Activated B cell treated with CpG ODN at 0.5 μM for 24 hours (primary cell): ENCODE results near the gene HOXC6. TPM values are rescaled to one million over a fixed set of nuclear protein-coding genes. Genes with fewer than 3 reads are reported as not detected.

Experiments
- ATAC-seq: fragments of 200-7000 bp; cut with Tn5 transposase; one replicate; pipeline ENCODE4 v1.10.0; 2021; ENCODE audit warnings: low read depth, mild to moderate bottlenecking, moderate library complexity
- CTCF ChIA-PET: fragments of 350-600 bp; sonication (Branson Sonifier 250); formaldehyde crosslinking; loops from one replicate; lab custom pipeline; 2021; ENCODE audit warnings: antibody characterized with exemption; lab: Charles Lee
- POLR2A ChIA-PET: fragments of 350-600 bp; sonication (Branson Sonifier 250); formaldehyde crosslinking; loops from one replicate; lab custom pipeline; 2021; ENCODE audit warnings: antibody characterized with exemption; lab: Charles Lee
- DNase-seq: peaks from one replicate; pipeline ENCODE4 v3.0.0; 2022
- H3K27ac Mint-ChIP-seq: one replicate; pipeline ENCODE4 v1.8.0; 2020; ENCODE audit warnings: mixed read lengths
- H3K27me3 Mint-ChIP-seq: one replicate; pipeline ENCODE4 v1.8.0; 2021; ENCODE audit warnings: mixed read lengths
- H3K36me3 Mint-ChIP-seq: one replicate; pipeline ENCODE4 v1.8.0; 2021; ENCODE audit warnings: low read depth, mixed read lengths
- H3K4me1 Mint-ChIP-seq: one replicate; pipeline ENCODE4 v1.8.0; 2021; ENCODE audit warnings: mixed read lengths
- H3K4me3 Mint-ChIP-seq: one replicate; pipeline ENCODE4 v1.8.0; 2020; ENCODE audit warnings: mild to moderate bottlenecking, mixed read lengths
- H3K9me3 Mint-ChIP-seq: one replicate; pipeline ENCODE4 v1.8.0; 2020; ENCODE audit warnings: mixed read lengths
- intact Hi-C: fragments of 100-400 bp; cut with micrococcal nuclease; formaldehyde crosslinking; loops from one replicate; pipeline ENCODE4 v1.15.1; 2024
- total RNA-seq: library from RNA; stranded (reverse); gene quantifications from 2 replicates; pipeline ENCODE4 v1.2.3, GENCODE V29; 2022
- TF ChIP-seq, protein P1 (sequence below): fragments of 200-600 bp; IDR thresholded peaks from one replicate; pipeline ENCODE4 v1.8.0; 2022; ENCODE audit warnings: antibody characterized with exemption, mild to moderate bottlenecking

Gene HOXC6
- total RNA-seq, 1 donor from 2014 or later, result not detected

DNA sequence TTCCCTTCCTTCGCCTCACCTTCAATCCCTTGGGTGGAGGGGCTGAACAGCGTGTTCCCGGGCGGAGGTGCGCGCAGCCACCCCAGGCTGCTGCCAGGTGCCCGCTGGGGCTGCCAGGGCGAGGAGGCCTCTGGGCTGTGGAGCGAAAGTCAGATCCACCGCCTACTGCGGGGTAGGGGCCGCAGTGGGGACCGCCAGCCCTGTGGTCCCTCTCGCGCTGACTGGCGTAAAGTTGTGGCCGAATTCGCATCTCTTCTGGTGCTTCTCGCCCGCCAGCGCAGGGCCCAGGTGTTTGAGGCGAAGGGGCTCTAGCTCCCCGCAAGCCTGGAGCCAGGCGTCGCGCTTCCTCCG lies 18.5 kb downstream of the HOXC6 start:
- CTCF ChIA-PET, result no interaction called here

DNA sequence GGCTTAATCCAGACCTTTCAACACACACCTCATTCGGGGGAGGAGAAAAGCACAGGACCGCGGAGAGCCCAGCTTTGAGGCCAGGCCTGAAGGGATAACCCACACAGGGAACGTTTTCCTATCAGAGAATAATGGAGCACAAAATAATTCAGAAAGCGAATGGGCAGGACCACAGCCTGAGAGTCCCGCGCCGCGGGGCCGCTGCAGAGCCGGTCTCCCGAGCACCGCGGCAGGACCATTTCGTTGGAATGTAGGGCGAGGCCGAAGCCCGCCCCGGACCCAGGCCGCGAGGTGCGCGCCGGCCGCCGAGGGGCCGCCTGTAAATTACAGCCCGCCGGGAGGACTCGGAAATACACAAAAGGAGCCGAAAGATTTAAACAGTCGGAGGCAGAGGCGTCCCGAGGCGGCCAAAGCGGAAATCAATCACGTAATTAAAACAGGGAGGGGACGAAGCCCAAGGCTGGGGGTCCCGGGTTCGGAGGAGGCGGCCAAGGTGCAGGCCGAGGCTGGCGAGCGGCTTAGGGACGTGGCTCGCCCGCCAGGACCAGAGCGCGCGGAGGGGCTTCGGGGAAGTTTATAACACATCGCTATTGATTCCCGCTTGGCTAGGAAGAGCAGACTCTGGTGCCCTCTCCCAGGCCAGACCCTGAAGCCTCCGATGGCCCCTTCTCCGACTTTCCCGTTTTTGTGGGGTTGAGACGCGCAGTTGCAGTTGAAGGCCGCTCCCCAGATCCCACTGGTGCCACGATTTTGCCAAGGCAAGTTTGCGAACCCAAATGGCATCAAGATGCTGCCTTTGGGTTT lies 19.1 kb downstream of the HOXC6 start:
- ChIA-PET POLR2A (no interaction called here), CTCF (no interaction called here)
- peaks cover 73% of the 10 kb centered on the region for H3K27me3 Mint-ChIP-seq
- H3K9me3 Mint-ChIP-seq, result no peaks in the 10 kb centered on the region
- H3K4me3 Mint-ChIP-seq, result peak overlapping the region; percentile 56
- DNase-seq, result no peak
- no peak for ATAC-seq
- no peaks in the 10 kb centered on the region for H3K36me3 Mint-ChIP-seq
- no peak overlapping the region for H3K27ac Mint-ChIP-seq
- peaks cover 31% of the 10 kb centered on the region for H3K4me1 Mint-ChIP-seq
- TF ChIP-seq, protein P1, sequence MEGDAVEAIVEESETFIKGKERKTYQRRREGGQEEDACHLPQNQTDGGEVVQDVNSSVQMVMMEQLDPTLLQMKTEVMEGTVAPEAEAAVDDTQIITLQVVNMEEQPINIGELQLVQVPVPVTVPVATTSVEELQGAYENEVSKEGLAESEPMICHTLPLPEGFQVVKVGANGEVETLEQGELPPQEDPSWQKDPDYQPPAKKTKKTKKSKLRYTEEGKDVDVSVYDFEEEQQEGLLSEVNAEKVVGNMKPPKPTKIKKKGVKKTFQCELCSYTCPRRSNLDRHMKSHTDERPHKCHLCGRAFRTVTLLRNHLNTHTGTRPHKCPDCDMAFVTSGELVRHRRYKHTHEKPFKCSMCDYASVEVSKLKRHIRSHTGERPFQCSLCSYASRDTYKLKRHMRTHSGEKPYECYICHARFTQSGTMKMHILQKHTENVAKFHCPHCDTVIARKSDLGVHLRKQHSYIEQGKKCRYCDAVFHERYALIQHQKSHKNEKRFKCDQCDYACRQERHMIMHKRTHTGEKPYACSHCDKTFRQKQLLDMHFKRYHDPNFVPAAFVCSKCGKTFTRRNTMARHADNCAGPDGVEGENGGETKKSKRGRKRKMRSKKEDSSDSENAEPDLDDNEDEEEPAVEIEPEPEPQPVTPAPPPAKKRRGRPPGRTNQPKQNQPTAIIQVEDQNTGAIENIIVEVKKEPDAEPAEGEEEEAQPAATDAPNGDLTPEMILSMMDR, result no peak
- intact Hi-C loops, result loop anchor here (5.0 kb wide), 1 partner anchor 40 kb away; the partner anchor contains the start of gene HOXC8

More for the DNA sequence above, 18.5 kb downstream of the HOXC6 start:
- no peaks in the 10 kb centered on the region for H3K9me3 Mint-ChIP-seq
- H3K27ac Mint-ChIP-seq, result no peak overlapping the region
- peaks cover 25% of the 10 kb centered on the region for H3K4me1 Mint-ChIP-seq
- TF ChIP-seq, protein P1, result no peak
- DNase-seq (no peak), ATAC-seq (no peak)
- H3K4me3 Mint-ChIP-seq, result peak overlapping the region; percentile 56
- POLR2A ChIA-PET, result no interaction called here
- intact Hi-C loops, result loop anchor here (5.0 kb wide), 1 partner anchor 39 kb away; the partner anchor contains the start of gene HOXC8
- no peaks in the 10 kb centered on the region for H3K36me3 Mint-ChIP-seq
- peaks cover 74% of the 10 kb centered on the region for H3K27me3 Mint-ChIP-seq

DNA sequence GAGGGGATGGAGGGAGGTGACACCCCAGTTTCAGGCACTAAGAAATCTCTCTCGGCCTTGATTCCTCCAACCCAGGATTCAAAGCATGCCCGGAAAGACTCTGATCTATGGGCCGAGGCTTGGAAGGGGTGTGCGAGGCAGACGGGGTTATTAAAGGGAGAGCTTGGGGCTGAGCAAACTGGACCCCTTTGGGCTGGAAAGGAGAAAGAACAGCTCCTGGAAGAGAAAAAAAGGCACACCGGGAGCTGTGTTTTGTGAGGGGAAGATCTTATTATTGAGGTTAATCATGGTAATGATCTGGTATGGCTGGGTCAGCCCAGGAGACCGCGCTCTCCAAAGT lies 19.7 kb downstream of the HOXC6 start:
- Mint-ChIP-seq H3K4me1 (peaks cover 37% of the 10 kb centered on the region), H3K4me3 (no peak overlapping the region), H3K27ac (no peak overlapping the region), H3K9me3 (no peaks in the 10 kb centered on the region), H3K27me3 (peaks cover 70% of the 10 kb centered on the region), H3K36me3 (no peaks in the 10 kb centered on the region)
- TF ChIP-seq, protein P1, result no peak
- ATAC-seq (no peak), DNase-seq (no peak)
- POLR2A ChIA-PET, result no interaction called here
- CTCF ChIA-PET, result no interaction called here
- intact Hi-C loops, result loop anchor here (5.0 kb wide), 1 partner anchor 41 kb away; the partner anchor contains the start of gene HOXC8

DNA sequence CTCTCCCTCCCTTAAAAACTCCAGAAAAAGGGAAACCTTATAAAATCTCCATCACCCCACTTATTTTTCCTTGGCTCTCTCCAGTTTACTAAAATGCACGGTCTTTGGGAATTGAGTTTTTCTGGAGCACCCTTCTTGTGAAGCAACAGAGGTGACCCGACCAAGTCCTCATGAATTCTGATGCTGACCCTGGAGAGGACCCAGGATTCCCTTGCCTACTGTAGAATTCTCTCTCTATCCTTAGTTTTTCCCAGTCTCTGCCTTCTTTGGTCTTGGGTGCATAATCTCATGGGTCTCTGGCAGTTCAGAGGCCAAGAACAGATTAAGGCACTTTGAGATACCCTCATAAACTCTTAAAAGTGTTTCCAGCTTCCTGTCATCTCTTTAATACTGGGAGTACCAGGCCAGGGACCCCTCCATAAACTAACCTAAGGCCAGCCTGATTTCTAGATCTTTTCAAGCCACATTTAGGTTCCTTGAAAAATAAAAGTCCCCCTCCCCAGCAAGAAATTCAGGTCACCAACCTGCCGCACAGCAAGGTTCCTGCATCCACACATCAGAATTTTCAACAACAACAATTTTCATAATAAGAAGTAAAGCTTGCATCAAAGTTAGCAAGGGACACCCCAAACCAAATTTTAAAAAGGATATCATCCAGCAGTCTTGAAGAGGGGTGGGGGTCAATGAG lies 20.3 kb downstream of the HOXC6 start:
- intact Hi-C loops, result loop anchor here (5.0 kb wide), 1 partner anchor 41 kb away; the partner anchor contains the start of gene HOXC8
- no peak for DNase-seq
- peaks cover 41% of the 10 kb centered on the region for H3K4me1 Mint-ChIP-seq
- peaks cover 66% of the 10 kb centered on the region for H3K27me3 Mint-ChIP-seq
- no peak for ATAC-seq
- CTCF ChIA-PET, result no interaction called here
- no peak overlapping the region for H3K4me3 Mint-ChIP-seq
- no peak overlapping the region for H3K27ac Mint-ChIP-seq
- H3K36me3 Mint-ChIP-seq, result no peaks in the 10 kb centered on the region
- POLR2A ChIA-PET, result no interaction called here
- TF ChIP-seq, protein P1, result no peak
- no peaks in the 10 kb centered on the region for H3K9me3 Mint-ChIP-seq

DNA sequence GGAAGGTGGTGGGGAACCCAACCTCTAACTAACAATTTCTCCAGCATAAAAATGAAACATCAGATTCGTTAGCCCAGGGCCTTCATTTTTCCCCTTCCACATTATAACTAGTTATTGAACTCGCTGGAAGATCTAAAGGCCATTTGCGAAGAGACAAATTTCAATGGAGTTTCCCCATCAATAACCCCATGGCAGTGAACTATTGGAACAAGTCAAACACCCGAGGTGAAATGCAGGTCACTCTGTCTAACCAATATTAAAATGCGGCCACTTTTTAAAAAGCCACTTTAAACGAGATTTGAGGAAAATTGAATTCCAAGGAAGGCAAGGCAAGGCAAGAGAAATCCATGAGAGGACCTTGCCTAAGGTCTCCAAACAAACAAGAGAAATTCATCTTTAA lies 20.9 kb downstream of the HOXC6 start:
- CTCF ChIA-PET, result no interaction called here
- Mint-ChIP-seq H3K9me3 (no peaks in the 10 kb centered on the region), H3K4me1 (peaks cover 44% of the 10 kb centered on the region), H3K36me3 (no peaks in the 10 kb centered on the region), H3K27ac (no peak overlapping the region), H3K27me3 (peaks cover 63% of the 10 kb centered on the region), H3K4me3 (no peak overlapping the region)
- TF ChIP-seq, protein P1, result no peak
- intact Hi-C loops, result loop anchor here (5.0 kb wide), 1 partner anchor 42 kb away; the partner anchor contains the start of gene HOXC8
- DNase-seq (no peak), ATAC-seq (no peak)
- POLR2A ChIA-PET, result no interaction called here
